HuH-7.5 (cell line): ENCODE data around the gene SETD1A.
A peak's percentile ranks its signal among the peaks of the same experiment; 100 is the strongest.

Experiments used
- DNase-seq: peaks from one replicate; pipeline ENCODE4 v3.0.0; 2011; ENCODE audit warnings: low spot score

SETD1A gene

DNA sequence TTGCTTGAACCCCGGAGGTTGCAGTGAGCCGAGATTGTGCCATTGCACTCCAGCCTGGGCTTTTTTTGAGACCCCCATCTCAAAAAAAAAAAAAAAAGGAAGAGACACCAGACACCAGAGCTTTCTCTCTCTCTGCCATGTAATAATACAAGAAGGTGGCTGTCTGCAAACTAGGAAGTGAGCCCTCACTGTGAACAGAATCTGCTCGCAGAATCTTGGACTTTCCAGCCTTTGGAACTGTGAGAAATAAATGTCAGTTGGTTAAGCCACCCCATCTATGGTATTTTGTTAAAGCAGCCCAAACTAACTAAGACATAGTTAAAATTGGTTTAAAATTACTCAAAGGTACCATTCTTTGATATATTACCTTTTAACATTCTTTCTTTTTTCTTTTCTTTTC is 63.0 kb downstream of the SETD1A start:
- no peak for DNase-seq

DNA sequence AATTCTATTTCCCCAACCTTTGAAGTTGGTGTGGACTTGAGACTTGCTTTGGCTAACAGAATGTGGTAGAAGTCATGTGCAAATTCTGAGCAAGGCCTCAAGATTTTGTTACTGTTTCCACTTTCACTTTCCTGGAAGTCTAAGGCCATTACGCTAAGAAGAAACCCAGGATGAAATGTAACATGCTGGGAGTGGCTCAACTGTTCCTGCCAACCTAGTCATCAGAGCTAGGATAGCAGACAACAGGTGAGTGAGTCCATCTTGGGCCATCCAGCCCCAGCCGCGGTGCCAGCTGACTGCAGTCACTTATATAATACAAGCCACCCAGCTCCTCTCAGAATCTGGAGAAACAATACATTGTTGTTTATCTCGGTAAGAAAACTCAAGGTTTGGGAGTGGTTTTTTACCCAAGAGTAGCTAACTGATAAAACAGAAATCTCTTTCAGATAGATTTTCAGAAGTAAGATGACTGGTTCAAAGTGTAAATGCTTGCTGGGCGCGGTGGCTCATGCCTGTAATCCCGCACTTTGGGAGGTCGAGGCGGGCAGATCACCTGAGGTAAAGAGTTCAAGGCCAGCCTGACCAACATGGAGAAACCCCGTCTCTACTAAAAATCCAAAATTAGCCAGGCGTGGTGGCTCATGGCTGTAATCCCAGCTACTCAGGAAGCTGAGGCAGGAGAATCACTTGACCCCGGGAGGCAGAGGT is 65.1 kb downstream of the SETD1A start:
- no peak for DNase-seq

DNA sequence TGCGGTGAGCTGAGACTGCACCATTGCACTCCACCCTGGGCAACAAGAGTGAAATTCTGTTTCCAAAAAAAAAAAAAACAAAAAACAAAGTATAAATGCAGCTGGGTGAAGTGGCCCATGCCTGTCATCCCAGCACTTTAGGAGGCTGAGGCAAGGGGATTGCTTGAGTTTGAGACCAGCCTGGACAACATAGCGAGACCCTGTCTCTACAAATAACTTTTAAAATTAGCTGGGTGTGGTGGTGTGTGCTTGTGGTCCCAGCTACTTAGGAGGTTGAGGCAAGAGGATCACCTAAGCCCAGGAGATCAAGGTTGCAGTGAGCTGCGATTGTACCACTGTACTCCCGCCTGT is 65.7 kb downstream of the SETD1A start:
- no peak for DNase-seq

DNA sequence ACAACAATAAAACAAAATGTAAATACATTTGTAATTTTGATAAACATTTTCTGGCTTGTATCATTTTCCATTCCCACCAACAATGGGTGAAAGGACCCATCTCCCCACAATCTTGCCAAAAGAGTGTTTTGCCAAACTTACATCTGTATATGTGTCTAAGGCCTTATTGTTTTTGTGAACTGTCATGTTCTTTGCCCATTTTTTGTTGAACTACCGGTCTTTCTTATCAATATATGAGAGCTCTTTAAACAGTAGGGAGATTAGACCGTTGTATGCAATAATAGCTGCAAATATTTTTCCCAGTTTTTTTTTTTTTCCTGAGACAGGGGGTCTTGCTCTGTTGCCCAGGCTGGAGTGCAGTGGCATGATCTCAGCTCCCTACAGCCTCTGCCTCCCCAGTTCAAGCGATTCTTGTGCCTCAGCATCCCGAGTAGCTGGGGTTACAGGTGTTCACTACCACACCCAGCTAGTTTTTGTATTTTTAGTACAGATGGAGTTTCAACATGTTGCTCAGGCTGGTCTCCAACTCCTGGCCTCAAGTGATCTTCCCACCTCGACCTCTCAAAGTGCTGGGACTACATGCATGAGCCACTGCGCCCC is 66.2 kb downstream of the SETD1A start:
- no peak for DNase-seq

DNA sequence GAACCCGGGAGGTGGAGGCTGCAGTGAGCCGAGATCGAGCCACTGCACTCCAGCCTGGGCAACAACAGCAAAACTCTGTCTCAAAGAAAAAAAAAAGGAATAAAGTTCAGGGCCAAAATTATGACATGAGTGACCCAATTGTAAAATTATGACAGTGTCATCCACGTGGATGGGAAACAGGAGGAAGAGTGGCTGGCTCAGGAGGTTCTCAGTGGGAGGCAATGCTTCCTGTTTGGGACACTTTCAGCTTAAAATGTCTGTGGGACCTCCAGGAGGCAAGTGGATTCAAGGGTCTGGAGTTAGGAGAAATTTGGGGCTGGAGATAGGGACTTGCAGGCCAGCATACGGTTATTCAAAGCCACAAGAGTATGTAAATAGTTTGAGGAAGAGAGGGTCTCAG is 67.8 kb downstream of the SETD1A start:
- no peak for DNase-seq

DNA sequence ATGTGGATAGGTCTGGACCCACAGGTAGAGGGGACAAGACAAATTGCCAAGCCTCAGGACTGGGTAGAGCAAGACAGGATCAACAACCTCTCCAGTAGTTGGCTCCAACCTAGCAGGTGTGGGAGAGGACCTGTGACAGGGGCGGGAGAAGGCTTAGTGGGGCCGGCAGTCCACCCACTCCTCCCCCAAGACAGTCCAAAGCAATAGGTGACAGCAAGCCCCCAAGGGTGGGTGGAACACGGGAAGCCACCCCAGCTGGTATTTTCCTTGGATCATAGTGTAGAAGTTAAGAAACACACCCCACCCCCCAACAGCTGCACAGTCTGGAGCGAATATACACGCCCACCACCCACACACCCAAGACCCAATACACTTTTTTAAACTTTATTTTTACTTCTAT is 71.7 kb downstream of the SETD1A start:
- DNase-seq: no peak

DNA sequence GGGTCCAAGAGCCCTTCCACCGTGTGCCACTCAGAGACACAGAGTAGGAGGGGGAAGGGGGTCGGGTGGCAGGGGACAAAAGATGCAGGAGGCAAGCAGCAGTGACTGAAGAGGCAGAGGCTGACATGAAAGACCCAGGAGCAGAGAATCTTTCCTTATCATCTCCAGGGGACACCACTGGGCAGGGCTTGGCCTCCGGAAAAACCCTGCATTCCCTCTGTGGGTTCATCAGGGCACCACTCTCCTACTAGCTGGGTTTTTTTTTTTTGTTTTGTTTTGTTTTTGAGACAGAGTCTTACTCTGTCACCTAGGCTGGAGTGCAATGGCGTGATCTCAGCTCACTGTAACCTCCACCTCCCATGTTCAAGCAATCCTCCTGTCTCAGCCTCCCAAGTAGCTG is 73.7 kb downstream of the SETD1A start:
- no peak for DNase-seq

DNA sequence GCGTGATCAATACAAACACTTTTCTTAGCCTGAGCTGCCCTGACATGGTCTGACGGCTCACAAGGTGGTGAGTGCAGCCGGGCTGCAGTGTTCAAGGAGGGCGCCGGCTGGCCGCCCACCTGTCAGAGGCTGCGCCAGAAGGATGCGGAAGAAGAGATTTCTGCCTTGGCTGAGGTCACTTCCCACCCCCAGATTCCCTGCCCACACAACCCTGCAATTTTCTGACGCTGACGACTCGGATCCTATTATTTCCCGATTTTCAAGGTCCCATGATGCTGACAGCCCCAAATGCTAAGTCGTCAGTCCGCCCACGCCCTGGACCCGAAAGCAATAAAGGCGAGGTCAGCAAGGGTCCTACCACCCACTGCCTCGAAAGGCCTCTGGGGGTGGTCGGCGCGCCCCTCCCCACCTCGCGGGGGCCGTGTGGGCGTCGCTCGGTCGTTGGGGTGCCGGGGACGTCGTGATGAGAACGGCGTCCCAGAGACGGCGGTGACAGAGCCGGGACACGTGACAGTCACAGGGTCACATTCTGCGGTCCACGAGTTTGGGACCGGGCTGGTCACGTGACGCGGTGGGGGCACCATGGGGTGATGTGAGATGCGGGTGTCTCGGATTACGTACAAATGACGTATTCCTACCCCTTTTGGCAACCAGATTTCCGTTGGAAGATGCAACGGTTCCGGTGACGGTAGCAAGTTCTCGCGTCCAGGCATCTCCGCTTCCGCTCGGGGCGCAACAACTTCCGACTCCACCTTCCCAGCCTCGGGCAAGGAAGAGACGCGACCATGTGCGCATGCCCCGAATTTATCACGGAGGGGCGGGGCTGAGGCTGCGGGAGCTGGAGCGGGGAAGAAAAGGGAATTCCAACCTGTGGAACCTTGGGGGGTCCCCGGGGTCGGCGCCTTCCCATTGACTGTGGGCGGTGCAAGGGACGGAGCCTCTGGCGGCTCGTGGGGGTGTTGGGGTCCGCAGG is 75.5 kb downstream of the SETD1A start, which contains the start of gene STX4:
TSS of gene STX4 (plus strand) at position 823 of the 973 bp plus-strand sequence. CDS start 248 bp downstream, outside the sequence.
- DNase-seq: peak; percentile 88

DNA sequence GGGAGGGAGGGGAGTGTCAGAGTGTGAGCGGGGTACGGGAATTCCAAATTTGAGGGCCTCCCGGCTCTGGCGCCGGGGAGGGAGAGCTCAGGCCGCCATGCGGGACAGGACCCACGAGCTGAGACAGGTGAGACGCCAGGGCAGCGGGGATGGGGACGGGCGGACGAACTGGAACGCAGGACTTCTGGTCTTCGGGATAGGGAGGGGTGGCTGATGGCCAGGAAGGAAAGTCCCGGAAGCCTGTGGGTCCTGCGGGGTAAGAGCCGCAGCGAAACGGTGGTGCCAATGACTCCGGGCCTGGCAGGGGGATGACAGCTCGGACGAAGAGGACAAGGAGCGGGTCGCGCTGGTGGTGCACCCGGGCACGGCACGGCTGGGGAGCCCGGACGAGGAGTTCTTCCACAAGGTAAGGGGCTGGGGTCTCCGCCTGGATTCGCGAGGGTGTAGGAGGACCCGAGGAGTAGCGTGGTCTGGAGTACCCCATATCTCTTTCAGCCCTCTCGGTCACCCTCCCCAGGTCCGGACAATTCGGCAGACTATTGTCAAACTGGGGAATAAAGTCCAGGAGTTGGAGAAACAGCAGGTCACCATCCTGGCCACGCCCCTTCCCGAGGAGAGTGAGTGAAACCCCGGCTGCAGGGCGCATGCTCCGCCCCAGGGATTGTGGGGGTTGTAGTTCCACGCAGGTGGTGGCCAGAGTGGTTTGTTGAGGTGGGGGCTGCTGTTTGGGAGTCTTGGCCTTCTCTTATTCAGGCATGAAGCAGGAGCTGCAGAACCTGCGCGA is 76.3 kb downstream of the SETD1A start:
- peak; percentile 97 for DNase-seq
